HL-60 (cell line): ENCODE data around the gene ANO6.

ENCODE experiments used
- DNase-seq, 2 experiments: peaks; one replicate each; pipeline ENCODE4 v3.0.0-alpha.2; 2010 to 2020; ENCODE audit warnings: low read depth in 1 of 2, low spot score in 1 of 2
- H3K27ac ChIP-seq: fragments of 250-450 bp; sonication (Bioruptor Pico); replicated peaks from 2 replicates; pipeline ENCODE4 v1.5.1; 2020; ENCODE audit warnings: mild to moderate bottlenecking, moderate library complexity
- H3K27me3 ChIP-seq: fragments of 250-450 bp; sonication (Bioruptor Pico); 2 replicates; pipeline ENCODE4 v1.5.1; 2021; ENCODE audit warnings: mild to moderate bottlenecking, moderate library complexity; ENCODE audit not compliant: insufficient read depth, poor library complexity, severe bottlenecking
- H3K4me3 ChIP-seq: replicated peaks from 2 replicates; pipeline ENCODE4 v1.5.1; 2011; ENCODE audit warnings: mild to moderate bottlenecking, control low read depth, low read length; ENCODE audit not compliant: insufficient read depth
- GABPA ChIP-seq: IDR thresholded peaks from 2 replicates; pipeline ENCODE4 v1.6.1; 2012; ENCODE audit warnings: low read depth
- POLR2AphosphoS5 ChIP-seq: IDR thresholded peaks from 2 replicates; pipeline ENCODE4 v1.6.1; 2012; ENCODE audit warnings: low read depth
- SPI1 ChIP-seq: IDR thresholded peaks from 2 replicates; pipeline ENCODE4 v1.6.1; 2012; ENCODE audit warnings: low read depth, mild to moderate bottlenecking, borderline replicate concordance
- TF ChIP-seq, protein P1 (sequence below): IDR thresholded peaks from 2 replicates; pipeline ENCODE4 v1.6.1; 2012; ENCODE audit warnings: low read depth; ENCODE audit not compliant: insufficient replicate concordance
- TF ChIP-seq, protein P2 (sequence below): IDR thresholded peaks from one replicate; pipeline ENCODE4 v1.5.1; 2011; ENCODE audit warnings: low read length, control low read depth, inconsistent platforms; ENCODE audit not compliant: insufficient read depth

Gene ANO6

DNA sequence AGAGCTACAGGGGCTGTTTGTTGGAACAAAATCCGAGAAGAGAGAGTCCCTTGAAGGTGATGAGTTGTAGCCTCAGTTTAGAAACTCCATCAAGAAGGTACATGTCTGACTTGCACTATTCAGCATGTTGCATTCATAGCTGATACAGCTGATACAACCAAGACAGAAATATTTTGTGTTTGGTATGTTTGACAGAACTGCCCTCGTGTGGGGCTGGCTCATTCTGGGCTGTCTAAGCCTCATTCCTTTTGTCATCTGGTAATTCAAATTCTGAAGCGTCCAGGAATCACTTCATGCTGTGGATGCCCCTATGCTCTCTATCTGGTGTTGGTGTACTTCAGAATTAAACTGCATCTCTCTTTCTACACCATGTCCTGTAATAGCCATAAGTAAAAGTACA is 126.3 kb downstream of the ANO6 start:
- H3K27ac ChIP-seq, result no peak overlapping the region
- TF ChIP-seq SPI1, result no peak
- no peak for TF ChIP-seq POLR2AphosphoS5
- TF ChIP-seq GABPA, result no peak
- TF ChIP-seq, protein P1, sequence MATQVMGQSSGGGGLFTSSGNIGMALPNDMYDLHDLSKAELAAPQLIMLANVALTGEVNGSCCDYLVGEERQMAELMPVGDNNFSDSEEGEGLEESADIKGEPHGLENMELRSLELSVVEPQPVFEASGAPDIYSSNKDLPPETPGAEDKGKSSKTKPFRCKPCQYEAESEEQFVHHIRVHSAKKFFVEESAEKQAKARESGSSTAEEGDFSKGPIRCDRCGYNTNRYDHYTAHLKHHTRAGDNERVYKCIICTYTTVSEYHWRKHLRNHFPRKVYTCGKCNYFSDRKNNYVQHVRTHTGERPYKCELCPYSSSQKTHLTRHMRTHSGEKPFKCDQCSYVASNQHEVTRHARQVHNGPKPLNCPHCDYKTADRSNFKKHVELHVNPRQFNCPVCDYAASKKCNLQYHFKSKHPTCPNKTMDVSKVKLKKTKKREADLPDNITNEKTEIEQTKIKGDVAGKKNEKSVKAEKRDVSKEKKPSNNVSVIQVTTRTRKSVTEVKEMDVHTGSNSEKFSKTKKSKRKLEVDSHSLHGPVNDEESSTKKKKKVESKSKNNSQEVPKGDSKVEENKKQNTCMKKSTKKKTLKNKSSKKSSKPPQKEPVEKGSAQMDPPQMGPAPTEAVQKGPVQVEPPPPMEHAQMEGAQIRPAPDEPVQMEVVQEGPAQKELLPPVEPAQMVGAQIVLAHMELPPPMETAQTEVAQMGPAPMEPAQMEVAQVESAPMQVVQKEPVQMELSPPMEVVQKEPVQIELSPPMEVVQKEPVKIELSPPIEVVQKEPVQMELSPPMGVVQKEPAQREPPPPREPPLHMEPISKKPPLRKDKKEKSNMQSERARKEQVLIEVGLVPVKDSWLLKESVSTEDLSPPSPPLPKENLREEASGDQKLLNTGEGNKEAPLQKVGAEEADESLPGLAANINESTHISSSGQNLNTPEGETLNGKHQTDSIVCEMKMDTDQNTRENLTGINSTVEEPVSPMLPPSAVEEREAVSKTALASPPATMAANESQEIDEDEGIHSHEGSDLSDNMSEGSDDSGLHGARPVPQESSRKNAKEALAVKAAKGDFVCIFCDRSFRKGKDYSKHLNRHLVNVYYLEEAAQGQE, result no peak
- H3K27me3 ChIP-seq, result no peaks in the 10 kb centered on the region
- H3K4me3 ChIP-seq, result no peak overlapping the region
- DNase-seq, result no peak

DNA sequence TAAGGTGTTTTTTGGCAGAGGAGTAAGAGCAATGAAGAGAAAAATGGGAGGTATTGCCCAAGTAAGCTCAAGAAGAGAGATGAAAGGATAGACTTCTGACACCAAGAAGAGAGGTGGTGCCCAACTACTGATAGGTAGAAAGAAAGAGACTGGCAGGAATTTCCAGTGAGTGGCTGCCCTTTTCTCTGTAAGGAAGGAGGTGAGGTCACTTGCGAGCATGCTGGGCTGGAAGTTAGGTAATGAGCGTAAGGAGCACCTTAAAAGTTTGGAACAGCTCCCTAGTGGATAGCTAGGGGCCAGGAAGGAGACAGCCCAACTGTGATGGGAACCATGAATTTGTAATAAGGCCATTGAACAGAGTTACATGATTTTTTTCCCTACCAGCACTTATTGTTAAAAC is 127.0 kb downstream of the ANO6 start:
- no peaks in the 10 kb centered on the region for H3K27me3 ChIP-seq
- H3K4me3 ChIP-seq, result no peak overlapping the region
- TF ChIP-seq, protein P1, result no peak
- no peak for TF ChIP-seq GABPA
- TF ChIP-seq, protein P2, sequence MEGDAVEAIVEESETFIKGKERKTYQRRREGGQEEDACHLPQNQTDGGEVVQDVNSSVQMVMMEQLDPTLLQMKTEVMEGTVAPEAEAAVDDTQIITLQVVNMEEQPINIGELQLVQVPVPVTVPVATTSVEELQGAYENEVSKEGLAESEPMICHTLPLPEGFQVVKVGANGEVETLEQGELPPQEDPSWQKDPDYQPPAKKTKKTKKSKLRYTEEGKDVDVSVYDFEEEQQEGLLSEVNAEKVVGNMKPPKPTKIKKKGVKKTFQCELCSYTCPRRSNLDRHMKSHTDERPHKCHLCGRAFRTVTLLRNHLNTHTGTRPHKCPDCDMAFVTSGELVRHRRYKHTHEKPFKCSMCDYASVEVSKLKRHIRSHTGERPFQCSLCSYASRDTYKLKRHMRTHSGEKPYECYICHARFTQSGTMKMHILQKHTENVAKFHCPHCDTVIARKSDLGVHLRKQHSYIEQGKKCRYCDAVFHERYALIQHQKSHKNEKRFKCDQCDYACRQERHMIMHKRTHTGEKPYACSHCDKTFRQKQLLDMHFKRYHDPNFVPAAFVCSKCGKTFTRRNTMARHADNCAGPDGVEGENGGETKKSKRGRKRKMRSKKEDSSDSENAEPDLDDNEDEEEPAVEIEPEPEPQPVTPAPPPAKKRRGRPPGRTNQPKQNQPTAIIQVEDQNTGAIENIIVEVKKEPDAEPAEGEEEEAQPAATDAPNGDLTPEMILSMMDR, result no peak
- TF ChIP-seq SPI1, result no peak
- no peak for TF ChIP-seq POLR2AphosphoS5
- no peak overlapping the region for H3K27ac ChIP-seq
- DNase-seq, result no peak

DNA sequence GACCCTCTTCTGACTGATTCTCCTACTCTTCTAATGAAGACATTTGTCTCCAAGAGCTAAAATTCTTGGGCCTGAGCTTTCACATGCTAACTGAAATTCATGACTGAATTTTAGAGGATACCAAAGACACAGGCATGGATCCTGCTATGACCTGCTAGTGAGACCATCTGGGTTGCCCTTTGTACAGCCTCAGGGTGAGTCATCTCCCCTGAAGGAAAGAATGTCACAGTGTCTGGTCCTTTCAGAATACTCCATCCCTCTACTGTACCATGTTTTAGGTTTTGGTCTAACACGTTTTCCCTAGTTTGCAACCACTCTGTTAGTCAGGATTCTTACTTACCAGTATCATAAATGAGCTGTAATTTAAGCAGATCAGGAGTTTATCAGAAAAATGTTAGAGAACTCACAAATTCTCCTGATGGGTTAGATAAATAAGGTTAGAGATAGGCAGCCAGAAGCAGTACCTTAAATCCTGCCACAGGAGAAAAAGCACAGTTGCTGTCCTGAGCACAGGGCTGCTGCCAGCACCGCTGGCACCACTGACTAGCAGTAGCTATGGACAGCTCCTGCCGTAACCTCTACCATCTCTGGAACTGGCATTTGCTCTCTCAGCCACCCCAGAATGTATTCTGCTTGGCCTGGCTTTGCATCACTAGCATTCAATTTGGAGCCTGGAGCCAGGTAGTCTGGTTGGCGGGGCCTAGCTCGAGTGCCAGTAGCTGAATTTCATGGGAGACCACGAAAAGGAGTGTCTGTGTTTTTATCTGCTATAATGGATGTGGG is 127.6 kb downstream of the ANO6 start:
- Histone ChIP-seq H3K27me3 (no peaks in the 10 kb centered on the region), H3K4me3 (no peak overlapping the region), H3K27ac (no peak overlapping the region)
- no peak for TF ChIP-seq POLR2AphosphoS5
- no peak for DNase-seq

DNA sequence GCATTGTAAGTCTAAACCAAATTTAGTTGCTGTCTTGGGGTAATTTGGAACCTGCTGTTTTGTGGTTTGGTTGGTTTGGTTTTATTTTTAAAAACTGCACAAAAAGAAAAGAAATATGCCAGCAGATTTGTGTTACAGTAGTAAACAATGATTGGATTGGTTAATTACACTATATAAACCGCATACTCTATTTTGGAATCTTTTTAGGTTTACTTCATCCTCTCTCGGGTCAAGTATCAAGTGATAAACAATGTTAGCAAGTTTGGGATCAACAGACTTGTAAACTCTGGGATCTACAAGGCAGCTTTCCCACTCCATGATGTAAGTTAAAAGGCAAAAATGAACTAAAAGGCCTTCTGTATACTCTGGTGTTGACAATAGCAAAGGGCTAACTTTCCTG is 132.4 kb downstream of the ANO6 start:
- no peak overlapping the region for H3K27ac ChIP-seq
- DNase-seq, result no peak
- no peaks in the 10 kb centered on the region for H3K27me3 ChIP-seq
- TF ChIP-seq, protein P1, result no peak
- TF ChIP-seq, protein P2, result no peak
- TF ChIP-seq POLR2AphosphoS5 (no peak), GABPA (no peak), SPI1 (no peak)
- H3K4me3 ChIP-seq, result no peak overlapping the region
